HepG2 (cell line): Measurements from ENCODE around the gene ETV6. TPM values are rescaled to one million over a fixed set of nuclear protein-coding genes. Genes with fewer than 3 reads are reported as not detected.

Source experiments
- NFYC ChIP-seq: IDR thresholded peaks from 2 replicates; pipeline ENCODE4 v1.6.1; 2016; ENCODE audit warnings: missing genetic modification reagents, missing compliant biosample characterization
- polyA plus RNA-seq, 8 experiments: library from polyadenylated mRNA; depleted of rRNA in 3 of 8; stranded (reverse) in 7 of 8; unstranded in 1 of 8; fragments of >200 nt; fragmentation: Illumina TruSeq in 4 of 8; extraction: Trizol in 4 of 8; gene quantifications; 2 replicates each; pipeline versions ENCODE4 v1.2.1 to v1.2.3, GENCODE V29; 2011 to 2016; ENCODE audit warnings: low read depth in 4 of 8, missing spikeins in 1 of 8, mixed read lengths in 1 of 8; ENCODE audit not compliant: insufficient read depth in 1 of 8
- total RNA-seq, 5 experiments: library from RNA; depleted of rRNA; stranded (reverse); fragments of >200 nt; fragmentation: Illumina TruSeq; extraction: Trizol; gene quantifications; 2 replicates each; pipeline ENCODE4 v1.2.3, GENCODE V29; 2016; ENCODE audit warnings: low read depth in 1 of 5
- TF ChIP-seq, protein P1 (sequence below): IDR thresholded peaks from 2 replicates; pipeline ENCODE4 v1.6.1; 2016; ENCODE audit warnings: low read depth, missing genetic modification reagents, missing compliant biosample characterization

Gene ETV6
- total and polyA plus RNA-seq, 2 of the 13 experiments (the other 11 are each of a cell fraction or from before 2014, with no cell fraction given), result 2.2 to 3.0 TPM

DNA sequence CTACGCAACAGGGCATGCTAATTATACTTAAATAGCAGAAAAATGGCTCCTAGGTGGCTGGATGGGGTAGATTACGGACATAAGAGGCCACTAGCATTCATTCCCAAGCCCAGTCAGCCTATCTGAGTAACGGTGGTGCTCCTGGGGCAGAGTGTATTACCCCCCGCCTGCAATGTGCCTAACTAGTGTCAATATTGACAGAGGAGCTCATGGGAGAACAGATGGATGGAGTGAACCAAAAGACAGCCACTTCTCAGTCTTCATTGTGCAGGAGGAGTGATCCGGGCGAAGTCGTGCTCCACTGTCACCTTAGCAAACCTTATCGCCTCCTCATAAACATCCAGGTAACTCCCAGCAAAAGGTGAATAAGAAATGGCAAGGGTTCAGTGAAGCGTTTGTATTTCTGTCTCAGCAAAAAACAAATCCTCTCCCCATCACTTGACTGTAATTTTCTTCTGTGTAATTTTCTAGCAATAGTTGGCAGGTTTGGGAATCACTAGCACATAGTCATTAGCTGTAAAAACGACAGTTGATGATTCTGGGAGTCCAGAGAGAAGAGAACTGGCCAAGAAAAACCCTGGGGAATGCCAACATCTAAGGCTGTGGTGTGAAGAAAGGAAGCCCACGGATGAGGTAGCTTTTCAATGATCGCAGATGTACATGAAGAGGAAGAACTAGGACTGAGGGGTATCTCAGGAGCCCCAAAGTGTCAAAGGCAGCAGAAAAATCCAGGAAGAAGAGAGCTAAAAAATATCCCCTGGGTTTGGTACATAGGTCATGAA lies 294.6 kb downstream of the ETV6 start (continued):
- TF ChIP-seq, protein P1, sequence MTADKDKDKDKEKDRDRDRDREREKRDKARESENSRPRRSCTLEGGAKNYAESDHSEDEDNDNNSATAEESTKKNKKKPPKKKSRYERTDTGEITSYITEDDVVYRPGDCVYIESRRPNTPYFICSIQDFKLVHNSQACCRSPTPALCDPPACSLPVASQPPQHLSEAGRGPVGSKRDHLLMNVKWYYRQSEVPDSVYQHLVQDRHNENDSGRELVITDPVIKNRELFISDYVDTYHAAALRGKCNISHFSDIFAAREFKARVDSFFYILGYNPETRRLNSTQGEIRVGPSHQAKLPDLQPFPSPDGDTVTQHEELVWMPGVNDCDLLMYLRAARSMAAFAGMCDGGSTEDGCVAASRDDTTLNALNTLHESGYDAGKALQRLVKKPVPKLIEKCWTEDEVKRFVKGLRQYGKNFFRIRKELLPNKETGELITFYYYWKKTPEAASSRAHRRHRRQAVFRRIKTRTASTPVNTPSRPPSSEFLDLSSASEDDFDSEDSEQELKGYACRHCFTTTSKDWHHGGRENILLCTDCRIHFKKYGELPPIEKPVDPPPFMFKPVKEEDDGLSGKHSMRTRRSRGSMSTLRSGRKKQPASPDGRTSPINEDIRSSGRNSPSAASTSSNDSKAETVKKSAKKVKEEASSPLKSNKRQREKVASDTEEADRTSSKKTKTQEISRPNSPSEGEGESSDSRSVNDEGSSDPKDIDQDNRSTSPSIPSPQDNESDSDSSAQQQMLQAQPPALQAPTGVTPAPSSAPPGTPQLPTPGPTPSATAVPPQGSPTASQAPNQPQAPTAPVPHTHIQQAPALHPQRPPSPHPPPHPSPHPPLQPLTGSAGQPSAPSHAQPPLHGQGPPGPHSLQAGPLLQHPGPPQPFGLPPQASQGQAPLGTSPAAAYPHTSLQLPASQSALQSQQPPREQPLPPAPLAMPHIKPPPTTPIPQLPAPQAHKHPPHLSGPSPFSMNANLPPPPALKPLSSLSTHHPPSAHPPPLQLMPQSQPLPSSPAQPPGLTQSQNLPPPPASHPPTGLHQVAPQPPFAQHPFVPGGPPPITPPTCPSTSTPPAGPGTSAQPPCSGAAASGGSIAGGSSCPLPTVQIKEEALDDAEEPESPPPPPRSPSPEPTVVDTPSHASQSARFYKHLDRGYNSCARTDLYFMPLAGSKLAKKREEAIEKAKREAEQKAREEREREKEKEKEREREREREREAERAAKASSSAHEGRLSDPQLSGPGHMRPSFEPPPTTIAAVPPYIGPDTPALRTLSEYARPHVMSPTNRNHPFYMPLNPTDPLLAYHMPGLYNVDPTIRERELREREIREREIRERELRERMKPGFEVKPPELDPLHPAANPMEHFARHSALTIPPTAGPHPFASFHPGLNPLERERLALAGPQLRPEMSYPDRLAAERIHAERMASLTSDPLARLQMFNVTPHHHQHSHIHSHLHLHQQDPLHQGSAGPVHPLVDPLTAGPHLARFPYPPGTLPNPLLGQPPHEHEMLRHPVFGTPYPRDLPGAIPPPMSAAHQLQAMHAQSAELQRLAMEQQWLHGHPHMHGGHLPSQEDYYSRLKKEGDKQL, result no peak
- no peak for TF ChIP-seq NFYC (CRISPR knock-in tag)
